Epithelial cell of umbilical artery (primary cell): ENCODE data around the gene KLK13. TPM values are rescaled to one million over a fixed set of nuclear protein-coding genes. Genes with fewer than 3 reads are reported as not detected.

Source experiments
- total RNA-seq: library from RNA; depleted of rRNA; stranded (reverse); fragments of >200 nt; gene quantifications from 2 replicates; pipeline ENCODE4 v1.2.3, GENCODE V29; 2014

The KLK13 gene, protein sequence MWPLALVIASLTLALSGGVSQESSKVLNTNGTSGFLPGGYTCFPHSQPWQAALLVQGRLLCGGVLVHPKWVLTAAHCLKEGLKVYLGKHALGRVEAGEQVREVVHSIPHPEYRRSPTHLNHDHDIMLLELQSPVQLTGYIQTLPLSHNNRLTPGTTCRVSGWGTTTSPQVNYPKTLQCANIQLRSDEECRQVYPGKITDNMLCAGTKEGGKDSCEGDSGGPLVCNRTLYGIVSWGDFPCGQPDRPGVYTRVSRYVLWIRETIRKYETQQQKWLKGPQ
- total RNA-seq, result not detected in 2 replicates

DNA sequence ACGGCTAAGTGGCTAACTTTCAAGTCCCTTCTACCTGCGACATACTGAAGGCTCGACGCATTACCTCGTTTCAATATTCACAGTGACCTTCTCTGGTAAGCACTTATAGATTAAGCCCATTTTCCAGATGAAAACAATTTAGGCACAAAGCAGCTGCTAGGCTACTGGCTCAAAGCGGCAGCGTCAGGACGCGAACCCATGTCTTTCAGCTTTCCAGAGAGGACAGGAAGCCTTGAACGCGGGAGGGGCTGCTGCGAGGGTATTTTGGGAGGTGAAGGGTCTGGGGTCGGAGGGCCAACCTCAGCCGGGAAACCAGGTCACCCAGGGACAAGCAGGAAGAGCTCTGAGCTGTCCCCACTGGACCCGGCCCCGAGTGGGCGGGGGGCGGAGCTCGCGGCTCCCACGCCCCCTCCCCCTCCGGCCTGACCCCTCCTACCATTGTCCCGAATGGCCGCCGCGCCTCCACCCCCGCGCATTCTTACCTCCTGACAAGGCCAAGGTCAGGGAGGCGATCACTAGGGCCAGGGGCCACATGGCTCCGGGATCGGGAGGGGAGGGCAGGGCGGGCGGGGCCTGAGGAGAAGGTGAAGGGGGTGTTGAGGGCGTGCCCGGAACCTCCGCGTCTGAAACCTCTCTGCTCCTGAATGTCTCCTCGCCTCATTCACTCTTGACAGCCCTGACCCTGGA lies at the start of gene KLK13:
TSS of gene KLK13 (minus strand) at position 559 of the 687 bp plus-strand sequence. CDS start at position 534, 25 bp downstream.

DNA sequence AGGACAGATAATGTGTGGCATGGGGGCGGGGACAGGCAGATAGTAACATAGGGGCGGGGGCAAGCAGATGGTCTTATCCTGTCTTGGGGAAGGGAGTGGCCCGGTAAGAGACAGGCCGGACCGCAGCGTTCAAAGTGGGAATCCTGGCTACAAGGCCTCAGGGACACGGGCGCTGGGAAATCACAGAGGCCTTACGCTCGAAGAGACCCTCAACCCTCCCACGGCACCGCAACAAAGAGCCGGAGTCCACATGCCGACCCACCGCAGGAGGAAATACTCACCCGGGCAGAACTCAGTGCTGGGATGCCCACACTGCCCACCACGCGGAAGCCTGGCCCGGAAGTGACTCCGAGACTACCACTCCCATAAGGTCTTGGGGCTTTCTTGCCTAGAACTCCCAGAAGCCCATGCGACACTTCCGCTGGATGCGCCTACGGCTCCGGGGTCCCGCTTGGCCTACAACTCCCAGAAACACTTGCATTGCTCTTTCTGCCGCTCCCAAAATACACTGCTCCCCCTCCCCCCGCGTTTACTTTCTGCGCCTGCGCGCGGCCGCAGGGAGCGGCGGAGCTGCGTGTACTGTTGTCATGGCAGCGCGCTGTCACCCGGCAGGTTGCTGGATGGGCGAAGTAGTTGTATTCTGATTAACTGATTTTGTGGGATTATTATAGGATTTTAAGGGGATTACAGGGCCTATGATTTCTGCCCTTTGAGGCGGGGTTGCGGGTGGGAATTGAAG lies 43.3 kb upstream of the KLK13 start, which contains the start of gene CTU1:
TSS of gene CTU1 (minus strand) at position 344 of the 739 bp plus-strand sequence. CDS start 3,840 bp downstream, outside the sequence.

DNA sequence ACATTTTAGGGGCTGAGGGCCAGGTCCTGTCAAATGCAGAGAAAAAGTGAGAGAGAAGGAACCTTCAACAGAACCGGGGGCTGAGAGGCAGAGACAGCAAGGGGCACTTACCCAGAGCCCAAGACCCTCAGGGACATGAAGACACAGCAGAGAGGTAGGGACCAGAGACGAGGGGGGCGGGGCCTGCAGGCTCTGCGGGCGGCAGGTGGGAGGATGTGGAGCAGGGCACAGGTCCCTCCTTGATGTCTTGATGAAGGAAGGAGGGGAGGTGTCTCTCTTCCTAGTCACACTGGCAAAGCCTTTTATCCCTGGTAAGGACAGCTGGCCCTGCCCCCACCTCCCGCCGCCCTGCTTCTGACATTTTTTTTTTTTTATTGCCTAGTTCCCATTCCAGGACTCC lies 17.7 kb upstream of the KLK13 start, which contains the start of gene KLK14:
TSS of gene KLK14 (minus strand) at position 277 of the 400 bp plus-strand sequence. CDS start at position 4, 273 bp downstream.

DNA sequence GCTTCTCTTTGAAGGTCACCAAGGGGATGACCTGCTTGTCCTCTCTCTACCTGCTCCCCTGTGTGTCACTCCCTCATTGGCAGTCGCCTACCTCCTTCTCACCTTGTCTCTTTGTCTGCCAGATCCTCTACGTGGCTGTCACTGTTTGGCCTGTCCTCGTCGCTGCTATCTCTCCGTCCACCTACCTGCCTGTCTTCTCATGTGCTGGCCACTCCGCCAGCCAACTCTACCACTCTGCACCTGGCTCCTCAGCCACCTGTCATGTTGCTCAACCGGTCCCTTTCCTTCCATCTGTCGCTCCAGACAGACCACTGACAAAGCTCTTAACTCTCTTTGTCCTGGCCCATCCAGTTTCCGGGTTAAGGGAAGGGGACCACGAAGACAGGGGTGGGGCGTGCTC lies 30.2 kb downstream of the KLK13 start, which contains the start of gene KLK12:
TSS of gene KLK12 (minus strand) at position 299 of the 400 bp plus-strand sequence. CDS start 381 bp downstream, outside the sequence.

DNA sequence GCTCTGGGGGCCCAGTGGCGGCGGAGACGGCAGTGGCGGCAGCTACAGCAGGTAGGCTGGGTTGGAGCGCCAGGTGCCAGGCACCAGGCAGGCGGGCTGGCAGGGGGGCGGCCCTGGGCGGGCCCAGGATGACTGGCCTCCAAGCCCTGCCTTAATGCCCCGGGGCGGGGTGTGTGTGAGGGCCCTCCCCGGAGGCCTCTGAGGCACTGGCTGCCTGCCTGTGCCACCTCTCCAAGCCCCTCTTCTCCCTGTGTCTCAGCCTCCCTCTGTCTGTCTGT lies 38.4 kb downstream of the KLK13 start, which contains the start of gene KLK11:
TSS of gene KLK11 (minus strand) at position 63 of the 278 bp plus-strand sequence. CDS start 985 bp downstream, outside the sequence.

DNA sequence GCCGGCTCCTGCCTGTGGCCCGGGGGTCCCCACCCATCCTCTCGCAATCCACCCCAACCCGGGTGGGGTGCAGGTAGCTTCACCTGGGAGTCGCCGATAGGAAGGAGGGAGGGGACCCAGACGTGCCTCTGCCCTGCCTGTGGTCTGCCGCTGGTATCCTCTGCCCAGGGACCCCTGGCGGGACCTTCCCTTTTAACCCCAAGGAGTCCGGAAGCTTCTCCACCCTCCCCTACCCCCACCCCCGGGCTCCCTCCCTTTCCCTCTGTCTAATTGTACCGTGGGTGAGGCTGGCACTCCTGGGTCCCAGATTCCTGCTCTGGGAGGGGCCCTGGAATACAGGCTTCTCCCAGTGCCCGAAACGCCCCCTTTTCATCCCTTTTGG lies 45.4 kb downstream of the KLK13 start, which contains the start of gene KLK10:
TSS of gene KLK10 (minus strand) at position 166 of the 382 bp plus-strand sequence. CDS start 579 bp downstream, outside the sequence.

Other genes with a start within 250 kb of the KLK13 start
- not detected in 2 replicates for gene KLK1, start 241.3 kb downstream of the KLK13 start, total RNA-seq
- gene KLK15, start 231.5 kb downstream of the KLK13 start, total RNA-seq, result not detected in 2 replicates
- gene KLK3, start 210.2 kb downstream of the KLK13 start, total RNA-seq, result not detected in 2 replicates
- not detected in 2 replicates for gene KLK2, start 191.7 kb downstream of the KLK13 start, total RNA-seq
- not detected in 2 replicates for gene KLK4, start 153.7 kb downstream of the KLK13 start, total RNA-seq
- gene KLK5, start 112.1 kb downstream of the KLK13 start, total RNA-seq, result not detected in 2 replicates
- 0.32 TPM in 1 of 2 replicates, not detected in the other for gene KLK6, start 95.5 kb downstream of the KLK13 start, total RNA-seq
- gene KLK7, start 81.2 kb downstream of the KLK13 start, total RNA-seq, result not detected in 2 replicates
- not detected in 2 replicates for gene KLK8, start 63.5 kb downstream of the KLK13 start, total RNA-seq
- not detected in 2 replicates for gene KLK10, start 45.4 kb downstream of the KLK13 start, total RNA-seq
- gene KLK11, start 38.5 kb downstream of the KLK13 start, total RNA-seq, result not detected in 2 replicates
- not detected in 2 replicates for gene KLK12, start 30.1 kb downstream of the KLK13 start, total RNA-seq
- gene KLK14, start 17.8 kb upstream of the KLK13 start, total RNA-seq, result under 0.01 TPM in 1 of 2 replicates, not detected in the other
- 9.7 and 10.8 TPM in 2 replicates for gene CTU1, start 43.3 kb upstream of the KLK13 start, total RNA-seq
- gene SIGLEC9, start 59.8 kb upstream of the KLK13 start, total RNA-seq, result not detected in 2 replicates
- not detected in 2 replicates for gene SIGLEC7, start 77.2 kb upstream of the KLK13 start, total RNA-seq
- not detected in 2 replicates for gene CD33, start 160.0 kb upstream of the KLK13 start, total RNA-seq
- gene SIGLECL1, start 186.0 kb upstream of the KLK13 start, total RNA-seq, result not detected in 2 replicates
- gene IGLON5, start 246.6 kb upstream of the KLK13 start, total RNA-seq, result not detected in 2 replicates